Liver (tissue), 3 donors: ENCODE data around the gene ERC2.

ENCODE experiments used
- EGR1 ChIP-seq, 2 donors: IDR thresholded peaks; 2 replicates each; pipeline ENCODE4 v1.6.1; 2016 to 2018; ENCODE audit warnings: antibody characterized with exemption in 2 of 2, low read depth in 2 of 2
- FOXA1 ChIP-seq: IDR thresholded peaks from 2 replicates; pipeline ENCODE4 v1.6.1; 2016; ENCODE audit warnings: antibody characterized with exemption
- GABPA ChIP-seq, 2 donors: IDR thresholded peaks in 1 of 2; conservative IDR thresholded peaks in 1 of 2; 2 replicates each; pipeline ENCODE4 v1.6.1; 2016; ENCODE audit warnings: antibody characterized with exemption in 2 of 2, mild to moderate bottlenecking in 1 of 2, moderate library complexity in 1 of 2
- NR2F2 ChIP-seq: IDR thresholded peaks from 2 replicates; pipeline ENCODE4 v1.6.1; 2016; ENCODE audit warnings: antibody characterized with exemption
- RAD21 ChIP-seq, 2 donors: IDR thresholded peaks; 2 replicates each; pipeline ENCODE4 v1.6.1; 2016; ENCODE audit warnings: antibody characterized with exemption in 2 of 2, mild to moderate bottlenecking in 2 of 2
- RXRA ChIP-seq, 2 donors: IDR thresholded peaks; 2 replicates each; pipeline ENCODE4 v1.6.1; 2017 to 2018; ENCODE audit warnings: antibody characterized with exemption in 2 of 2, mild to moderate bottlenecking in 1 of 2
- SP1 ChIP-seq: IDR thresholded peaks from 2 replicates; pipeline ENCODE4 v1.6.1; 2018; ENCODE audit warnings: antibody characterized with exemption, mild to moderate bottlenecking
- TAF1 ChIP-seq: conservative IDR thresholded peaks from 2 replicates; pipeline ENCODE4 v1.6.1; 2016; ENCODE audit warnings: antibody characterized with exemption, mild to moderate bottlenecking
- YY1 ChIP-seq: IDR thresholded peaks from 2 replicates; pipeline ENCODE4 v1.6.1; 2016; ENCODE audit warnings: antibody characterized with exemption, mild to moderate bottlenecking
- TF ChIP-seq, protein P1 (sequence below): fragments of 150-350 bp; IDR thresholded peaks from 2 replicates; pipeline ENCODE4 v1.5.1; 2017; ENCODE audit warnings: improper control_type of control experiment, low read depth, low read length; ENCODE audit not compliant: missing input control
- TF ChIP-seq, protein P2 (sequence below): IDR thresholded peaks from 2 replicates; pipeline ENCODE4 v1.6.1; 2016; ENCODE audit warnings: antibody characterized with exemption
- TF ChIP-seq, protein P3 (sequence below): IDR thresholded peaks from 2 replicates; pipeline ENCODE4 v1.6.1; 2016; ENCODE audit warnings: antibody characterized with exemption
- TF ChIP-seq, protein P4 (sequence below): IDR thresholded peaks from 2 replicates; pipeline ENCODE4 v1.6.1; 2016; ENCODE audit warnings: antibody characterized with exemption
- donor health status: healthy.
- donor health status: healthy.

DNA sequence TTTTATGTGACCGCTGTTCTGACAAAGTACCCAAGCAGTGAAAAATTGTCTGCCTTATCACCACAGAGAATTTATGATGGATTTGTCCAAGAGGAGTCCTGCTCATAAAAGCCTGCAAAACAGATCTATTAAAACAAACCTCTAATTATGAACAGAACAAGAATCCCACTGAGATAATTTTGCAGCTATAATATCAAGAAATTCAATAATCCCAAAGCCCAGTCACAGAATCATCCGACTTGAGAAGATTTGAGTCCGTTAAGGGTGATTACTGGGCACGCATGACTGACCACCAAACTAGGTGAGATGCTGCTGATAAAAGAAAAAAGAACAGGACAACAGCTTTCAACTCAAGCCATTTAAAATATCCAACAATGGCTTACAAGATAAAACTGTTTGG lies 750.2 kb downstream of the ERC2 start:
- TF ChIP-seq SP1 (no peak), GABPA (IDR thresholded peaks at IDR 0.05 in 1 of 2, conservative IDR thresholded peaks at IDR 0.05 in 1 of 2) (no peak), TAF1 (no peak), NR2F2 (no peak), YY1 (no peak), RXRA (IDR thresholded peaks at IDR 0.05) (no peak), FOXA1 (no peak), RAD21 (IDR thresholded peaks at IDR 0.05) (no peak), EGR1 (IDR thresholded peaks at IDR 0.05; ENCODE audit: low read depth in 2 of 2) (no peak)
- TF ChIP-seq, protein P1, sequence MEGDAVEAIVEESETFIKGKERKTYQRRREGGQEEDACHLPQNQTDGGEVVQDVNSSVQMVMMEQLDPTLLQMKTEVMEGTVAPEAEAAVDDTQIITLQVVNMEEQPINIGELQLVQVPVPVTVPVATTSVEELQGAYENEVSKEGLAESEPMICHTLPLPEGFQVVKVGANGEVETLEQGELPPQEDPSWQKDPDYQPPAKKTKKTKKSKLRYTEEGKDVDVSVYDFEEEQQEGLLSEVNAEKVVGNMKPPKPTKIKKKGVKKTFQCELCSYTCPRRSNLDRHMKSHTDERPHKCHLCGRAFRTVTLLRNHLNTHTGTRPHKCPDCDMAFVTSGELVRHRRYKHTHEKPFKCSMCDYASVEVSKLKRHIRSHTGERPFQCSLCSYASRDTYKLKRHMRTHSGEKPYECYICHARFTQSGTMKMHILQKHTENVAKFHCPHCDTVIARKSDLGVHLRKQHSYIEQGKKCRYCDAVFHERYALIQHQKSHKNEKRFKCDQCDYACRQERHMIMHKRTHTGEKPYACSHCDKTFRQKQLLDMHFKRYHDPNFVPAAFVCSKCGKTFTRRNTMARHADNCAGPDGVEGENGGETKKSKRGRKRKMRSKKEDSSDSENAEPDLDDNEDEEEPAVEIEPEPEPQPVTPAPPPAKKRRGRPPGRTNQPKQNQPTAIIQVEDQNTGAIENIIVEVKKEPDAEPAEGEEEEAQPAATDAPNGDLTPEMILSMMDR = no peak
- TF ChIP-seq, protein P2, sequence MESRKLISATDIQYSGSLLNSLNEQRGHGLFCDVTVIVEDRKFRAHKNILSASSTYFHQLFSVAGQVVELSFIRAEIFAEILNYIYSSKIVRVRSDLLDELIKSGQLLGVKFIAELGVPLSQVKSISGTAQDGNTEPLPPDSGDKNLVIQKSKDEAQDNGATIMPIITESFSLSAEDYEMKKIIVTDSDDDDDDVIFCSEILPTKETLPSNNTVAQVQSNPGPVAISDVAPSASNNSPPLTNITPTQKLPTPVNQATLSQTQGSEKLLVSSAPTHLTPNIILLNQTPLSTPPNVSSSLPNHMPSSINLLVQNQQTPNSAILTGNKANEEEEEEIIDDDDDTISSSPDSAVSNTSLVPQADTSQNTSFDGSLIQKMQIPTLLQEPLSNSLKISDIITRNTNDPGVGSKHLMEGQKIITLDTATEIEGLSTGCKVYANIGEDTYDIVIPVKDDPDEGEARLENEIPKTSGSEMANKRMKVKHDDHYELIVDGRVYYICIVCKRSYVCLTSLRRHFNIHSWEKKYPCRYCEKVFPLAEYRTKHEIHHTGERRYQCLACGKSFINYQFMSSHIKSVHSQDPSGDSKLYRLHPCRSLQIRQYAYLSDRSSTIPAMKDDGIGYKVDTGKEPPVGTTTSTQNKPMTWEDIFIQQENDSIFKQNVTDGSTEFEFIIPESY = no peak
- TF ChIP-seq, protein P3, sequence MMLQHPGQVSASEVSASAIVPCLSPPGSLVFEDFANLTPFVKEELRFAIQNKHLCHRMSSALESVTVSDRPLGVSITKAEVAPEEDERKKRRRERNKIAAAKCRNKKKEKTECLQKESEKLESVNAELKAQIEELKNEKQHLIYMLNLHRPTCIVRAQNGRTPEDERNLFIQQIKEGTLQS = no peak
- TF ChIP-seq, protein P4, sequence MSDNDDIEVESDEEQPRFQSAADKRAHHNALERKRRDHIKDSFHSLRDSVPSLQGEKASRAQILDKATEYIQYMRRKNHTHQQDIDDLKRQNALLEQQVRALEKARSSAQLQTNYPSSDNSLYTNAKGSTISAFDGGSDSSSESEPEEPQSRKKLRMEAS = no peak
